Spleen (tissue), 3 donors: ENCODE data around the gene ZC3H18.

Experiments used
- POLR2A ChIP-seq, 3 donors: fragments of 450-650 bp; IDR thresholded peaks; one replicate each; pipeline ENCODE4 v1.5.1; 2017; ENCODE audit warnings: antibody characterized with exemption in 3 of 3, mild to moderate bottlenecking in 1 of 3
- POLR2AphosphoS5 ChIP-seq, 3 donors: sonication (generic); formaldehyde crosslinking; IDR thresholded peaks; one replicate each; pipeline ENCODE4 v1.5.1; 2017; ENCODE audit warnings: antibody characterized with exemption in 3 of 3

DNA sequence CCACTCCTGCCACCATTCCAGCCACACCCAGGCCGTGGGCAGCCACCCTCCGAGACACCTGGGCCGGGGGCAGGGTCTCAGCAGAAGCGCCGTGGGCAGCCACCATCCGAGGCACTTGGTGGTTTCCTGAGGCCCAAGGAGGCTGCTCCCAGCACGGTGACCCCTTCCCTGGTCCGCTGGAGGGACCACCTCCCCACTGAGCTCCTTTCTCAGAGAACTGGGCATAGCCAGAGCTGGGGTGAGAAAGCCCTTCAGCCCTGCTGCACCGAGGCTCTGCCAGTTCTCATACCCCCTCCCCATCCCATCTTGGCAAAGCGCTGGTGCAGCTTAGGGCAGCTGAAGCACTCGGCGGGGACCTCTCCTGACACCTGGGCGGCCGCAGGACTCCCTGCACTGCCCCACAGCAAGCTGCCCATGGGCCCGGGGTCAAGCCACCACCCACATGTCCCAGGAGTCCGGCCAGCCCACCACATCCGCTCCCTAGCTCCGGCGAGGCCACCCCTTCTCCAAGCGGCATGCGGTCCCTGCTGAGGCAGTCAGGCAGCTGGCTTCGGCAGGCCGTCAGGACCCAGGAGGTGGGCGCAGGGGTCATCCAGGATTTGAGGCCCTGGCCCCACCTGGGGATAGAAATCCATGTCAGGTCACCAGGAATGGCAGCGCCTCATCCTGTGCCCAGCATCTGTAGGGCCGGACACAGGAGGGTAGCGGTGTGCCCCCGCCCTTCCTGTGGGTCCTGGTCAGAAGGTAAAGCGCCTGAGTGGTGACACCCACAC lies 82.0 kb downstream of the ZC3H18 start:
- TF ChIP-seq POLR2AphosphoS5 (IDR thresholded peaks at IDR 0.05) (no peak), POLR2A (IDR thresholded peaks at IDR 0.05) (no peak)
